ENCODE measurements around the gene DUOXA2.

The DUOXA2 gene

GRCh38 chr15:45105586-45105985 lies 8.5 kb upstream of the DUOXA2 start:
- H3F3A ChIP-seq (ENCODE audit: insufficient read depth), result no peaks in the 10 kb centered on the region
- H3K9me3 ChIP-seq (ENCODE audit: insufficient read depth, low read length), result no peaks in the 10 kb centered on the region
- no peaks in the 10 kb centered on the region for H3K9me2 ChIP-seq (replicated peaks; ENCODE audit: insufficient read depth, low read length)
- TF ChIP-seq EZH2phosphoT487 (conservative IDR thresholded peaks at IDR 0.05; ENCODE audit: low read length) (no peak), CTCF (IDR thresholded peaks at IDR 0.05; ENCODE audit: insufficient read depth, low read length, poor library complexity, severe bottlenecking) (no peak)
- H3K27ac ChIP-seq (ENCODE audit: low read depth, low read length), result no peak overlapping the region
- H3K4me3 ChIP-seq (ENCODE audit: insufficient read depth, low read length, poor library complexity, severe bottlenecking), result no peak overlapping the region
- H3K79me2 ChIP-seq (ENCODE audit: insufficient read depth, low read length), result no peaks in the 10 kb centered on the region
- H3K27me3 ChIP-seq (ENCODE audit: low read length), result no peaks in the 10 kb centered on the region
- no peak overlapping the region for H2AFZ ChIP-seq (ENCODE audit: low read depth, low read length, severe bottlenecking)
- no peaks in the 10 kb centered on the region for H4K20me1 ChIP-seq (ENCODE audit: low read depth, low read length)
- no peak overlapping the region for H3K9ac ChIP-seq (ENCODE audit: low read length)
- H3K36me3 ChIP-seq (ENCODE audit: low read length), result no peaks in the 10 kb centered on the region
- H3K4me2 ChIP-seq (ENCODE audit: low read depth, low read length, poor library complexity, severe bottlenecking), result no peak overlapping the region

GRCh38 chr15:45106002-45106790 lies 7.9 kb upstream of the DUOXA2 start:
- Histone ChIP-seq H3K9ac (ENCODE audit: low read length) (no peak overlapping the region), H3F3A (ENCODE audit: insufficient read depth) (no peaks in the 10 kb centered on the region), H3K36me3 (ENCODE audit: low read length) (no peaks in the 10 kb centered on the region), H3K9me2 (replicated peaks; ENCODE audit: insufficient read depth, low read length) (no peaks in the 10 kb centered on the region), H3K79me2 (ENCODE audit: insufficient read depth, low read length) (no peaks in the 10 kb centered on the region), H3K27me3 (ENCODE audit: low read length) (no peaks in the 10 kb centered on the region), H3K4me2 (ENCODE audit: low read depth, low read length, poor library complexity, severe bottlenecking) (no peak overlapping the region), H2AFZ (ENCODE audit: low read depth, low read length, severe bottlenecking) (no peak overlapping the region), H3K27ac (ENCODE audit: low read depth, low read length) (no peak overlapping the region), H4K20me1 (ENCODE audit: low read depth, low read length) (no peaks in the 10 kb centered on the region), H3K9me3 (ENCODE audit: insufficient read depth, low read length) (no peaks in the 10 kb centered on the region), H3K4me3 (ENCODE audit: insufficient read depth, low read length, poor library complexity, severe bottlenecking) (no peak overlapping the region)
- TF ChIP-seq CTCF (IDR thresholded peaks at IDR 0.05; ENCODE audit: insufficient read depth, low read length, poor library complexity, severe bottlenecking), result no peak
- no peak for TF ChIP-seq EZH2phosphoT487 (conservative IDR thresholded peaks at IDR 0.05; ENCODE audit: low read length)

DNA sequence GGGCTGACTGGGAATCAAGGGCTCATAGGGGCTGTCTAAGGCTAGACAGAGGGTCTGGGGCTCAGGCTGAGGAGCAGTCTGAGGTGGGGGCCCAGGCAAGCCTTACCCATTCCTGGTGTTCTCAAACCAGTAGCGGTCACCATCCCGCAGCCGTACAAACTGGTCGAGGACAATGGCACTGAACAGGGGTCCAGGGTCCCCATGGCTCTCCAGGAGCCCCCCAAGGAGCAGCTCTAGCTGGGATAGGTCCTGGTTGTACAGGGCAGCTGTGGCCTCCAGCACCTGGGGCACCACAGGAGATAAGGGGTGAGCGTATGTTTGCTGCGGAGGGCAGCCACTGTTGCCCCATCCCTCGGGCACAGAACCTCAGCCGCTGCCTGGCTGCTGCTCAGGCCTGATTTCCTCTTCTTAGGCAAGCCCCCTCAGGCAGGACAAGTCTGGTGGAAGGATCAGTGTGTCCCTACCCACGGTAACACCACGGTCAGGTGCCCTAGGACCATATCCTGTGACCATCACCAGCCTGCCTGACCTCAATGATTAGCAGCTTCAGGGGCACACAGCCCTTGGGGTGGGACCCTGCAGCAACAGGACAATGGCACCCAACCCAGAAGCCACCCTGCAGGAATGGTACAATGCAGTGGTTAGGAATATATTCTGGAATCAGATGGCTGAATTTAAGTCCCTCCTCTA lies 6.0 kb upstream of the DUOXA2 start:
- Histone ChIP-seq H3K9me2 (replicated peaks; ENCODE audit: insufficient read depth, low read length) (no peaks in the 10 kb centered on the region), H2AFZ (ENCODE audit: low read depth, low read length, severe bottlenecking) (no peak overlapping the region), H3K4me3 (ENCODE audit: insufficient read depth, low read length, poor library complexity, severe bottlenecking) (no peak overlapping the region), H3K27ac (ENCODE audit: low read depth, low read length) (no peak overlapping the region), H3F3A (ENCODE audit: insufficient read depth) (no peaks in the 10 kb centered on the region), H3K27me3 (ENCODE audit: low read length) (no peaks in the 10 kb centered on the region), H3K4me2 (ENCODE audit: low read depth, low read length, poor library complexity, severe bottlenecking) (no peak overlapping the region), H3K36me3 (ENCODE audit: low read length) (no peaks in the 10 kb centered on the region), H3K79me2 (ENCODE audit: insufficient read depth, low read length) (no peaks in the 10 kb centered on the region), H4K20me1 (ENCODE audit: low read depth, low read length) (no peaks in the 10 kb centered on the region), H3K9me3 (ENCODE audit: insufficient read depth, low read length) (no peaks in the 10 kb centered on the region), H3K9ac (ENCODE audit: low read length) (no peak overlapping the region)
- TF ChIP-seq EZH2phosphoT487 (conservative IDR thresholded peaks at IDR 0.05; ENCODE audit: low read length), result no peak
- TF ChIP-seq CTCF (IDR thresholded peaks at IDR 0.05; ENCODE audit: insufficient read depth, low read length, poor library complexity, severe bottlenecking), result no peak

All from SU-DHL-6 (cell line).